HEK293T (cell line): ENCODE data around the gene RNU5B-1.

Experiments
- BHLHE40 ChIP-seq: fragments of 450-650 bp; IDR thresholded peaks from 2 replicates; pipeline ENCODE4 v1.6.1; 2016; ENCODE audit warnings: mild to moderate bottlenecking, moderate library complexity, borderline replicate concordance
- FOXM1 ChIP-seq: fragments of 450-650 bp; IDR thresholded peaks from 2 replicates; pipeline ENCODE4 v1.6.1; 2017; ENCODE audit warnings: mild to moderate bottlenecking, borderline replicate concordance
- NFRKB ChIP-seq: fragments of 450-650 bp; IDR thresholded peaks from 2 replicates; pipeline ENCODE4 v1.6.1; 2016; ENCODE audit warnings: mild to moderate bottlenecking, moderate library complexity
- PKNOX1 ChIP-seq: fragments of 450-650 bp; IDR thresholded peaks from 2 replicates; pipeline ENCODE4 v1.6.1; 2016
- SP1 ChIP-seq: fragments of 450-650 bp; IDR thresholded peaks from 2 replicates; pipeline ENCODE4 v1.6.1; 2017
- TARDBP ChIP-seq: fragments of 450-650 bp; IDR thresholded peaks from 2 replicates; pipeline ENCODE4 v1.6.1; 2016

- no peak for TF ChIP-seq PKNOX1
- no peak for TF ChIP-seq SP1
- no peak for TF ChIP-seq BHLHE40
- TF ChIP-seq TARDBP = no peak
- no peak for TF ChIP-seq NFRKB
- no peak for TF ChIP-seq FOXM1
Observed at GRCh38 chr15:65307978-65308377, 3.5 kb downstream of the RNU5B-1 start.
